Liver (tissue), 2 donors: ENCODE data around the gene PRKD3.

Source experiments
- CTCF ChIP-seq: fragments of 150-350 bp; IDR thresholded peaks from 2 replicates; pipeline ENCODE4 v1.5.1; 2017; ENCODE audit warnings: improper control_type of control experiment, low read depth, low read length; ENCODE audit not compliant: missing input control
- ZBTB33 ChIP-seq: IDR thresholded peaks from 2 replicates; pipeline ENCODE4 v1.6.1; 2016; ENCODE audit warnings: antibody characterized with exemption
- donor health status: healthy.

GRCh38 chr2:37332560-37332959, 7.9 kb upstream of the PRKD3 start:
- TF ChIP-seq CTCF (no peak), ZBTB33 (no peak)
